Mammary epithelial cell (primary cell): Measurements from ENCODE around the gene PFN2.

Experiments used
- EZH2 ChIP-seq: IDR thresholded peaks from 2 replicates; pipeline ENCODE4 v1.6.1; 2012; ENCODE audit warnings: low read length, inconsistent platforms, borderline replicate concordance
- TF ChIP-seq, protein P1 (sequence below), 2 donors: IDR thresholded peaks in 1 of 2; conservative IDR thresholded peaks in 1 of 2; 2 replicates each; pipeline ENCODE4 v1.5.1; 2011 to 2012; ENCODE audit warnings: inconsistent platforms in 2 of 2, low read length in 2 of 2, mild to moderate bottlenecking in 2 of 2, control low read depth in 1 of 2, low read depth in 1 of 2; ENCODE audit not compliant: insufficient read depth in 1 of 2; ENCODE audit errors: extremely low read depth in 1 of 2

DNA sequence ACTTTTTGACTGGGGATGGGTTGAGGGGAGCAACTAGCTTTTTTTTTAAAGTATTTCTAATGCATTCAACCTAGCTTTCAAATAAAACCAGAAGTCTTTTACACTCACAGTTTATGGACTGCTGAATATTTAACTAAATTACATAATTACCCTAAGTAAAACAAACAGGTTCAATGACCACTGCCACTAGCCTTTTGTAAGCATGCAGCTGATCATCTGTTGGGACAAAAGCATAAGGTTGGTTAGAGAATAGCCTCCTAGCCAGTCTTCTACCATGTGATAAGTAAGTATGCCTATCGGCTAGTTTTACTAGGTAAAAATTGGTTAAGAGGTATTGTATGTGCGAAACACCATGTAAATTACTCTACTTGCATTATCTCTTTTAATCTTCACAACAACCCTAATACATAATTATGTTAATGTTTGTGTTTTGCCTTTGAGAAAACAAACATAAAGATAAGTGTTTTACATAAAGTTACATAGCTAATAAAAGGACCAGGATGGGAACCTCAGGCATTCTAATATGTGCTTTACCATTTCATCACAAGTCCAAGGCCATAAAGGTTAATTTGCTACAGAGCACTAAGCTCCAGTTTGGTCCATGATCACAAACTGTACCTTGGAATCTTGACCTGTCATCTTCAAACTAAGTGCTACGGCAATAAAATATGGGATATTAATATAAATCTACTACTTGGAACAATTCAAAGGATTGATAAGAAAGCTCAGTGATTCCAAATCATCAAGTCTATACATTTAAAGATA is 13.2 kb downstream of the PFN2 start:
- TF ChIP-seq, protein P1, sequence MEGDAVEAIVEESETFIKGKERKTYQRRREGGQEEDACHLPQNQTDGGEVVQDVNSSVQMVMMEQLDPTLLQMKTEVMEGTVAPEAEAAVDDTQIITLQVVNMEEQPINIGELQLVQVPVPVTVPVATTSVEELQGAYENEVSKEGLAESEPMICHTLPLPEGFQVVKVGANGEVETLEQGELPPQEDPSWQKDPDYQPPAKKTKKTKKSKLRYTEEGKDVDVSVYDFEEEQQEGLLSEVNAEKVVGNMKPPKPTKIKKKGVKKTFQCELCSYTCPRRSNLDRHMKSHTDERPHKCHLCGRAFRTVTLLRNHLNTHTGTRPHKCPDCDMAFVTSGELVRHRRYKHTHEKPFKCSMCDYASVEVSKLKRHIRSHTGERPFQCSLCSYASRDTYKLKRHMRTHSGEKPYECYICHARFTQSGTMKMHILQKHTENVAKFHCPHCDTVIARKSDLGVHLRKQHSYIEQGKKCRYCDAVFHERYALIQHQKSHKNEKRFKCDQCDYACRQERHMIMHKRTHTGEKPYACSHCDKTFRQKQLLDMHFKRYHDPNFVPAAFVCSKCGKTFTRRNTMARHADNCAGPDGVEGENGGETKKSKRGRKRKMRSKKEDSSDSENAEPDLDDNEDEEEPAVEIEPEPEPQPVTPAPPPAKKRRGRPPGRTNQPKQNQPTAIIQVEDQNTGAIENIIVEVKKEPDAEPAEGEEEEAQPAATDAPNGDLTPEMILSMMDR (conservative IDR thresholded peaks at IDR 0.05 in 1 of 2, IDR thresholded peaks at IDR 0.05 in 1 of 2; ENCODE audit: extremely low read depth in 1 of 2, insufficient read depth in 1 of 2, low read depth in 1 of 2, low read length in 2 of 2), result no peak
- no peak for TF ChIP-seq EZH2
